ENCODE measurements around the gene PITX3.

PITX3 gene

DNA sequence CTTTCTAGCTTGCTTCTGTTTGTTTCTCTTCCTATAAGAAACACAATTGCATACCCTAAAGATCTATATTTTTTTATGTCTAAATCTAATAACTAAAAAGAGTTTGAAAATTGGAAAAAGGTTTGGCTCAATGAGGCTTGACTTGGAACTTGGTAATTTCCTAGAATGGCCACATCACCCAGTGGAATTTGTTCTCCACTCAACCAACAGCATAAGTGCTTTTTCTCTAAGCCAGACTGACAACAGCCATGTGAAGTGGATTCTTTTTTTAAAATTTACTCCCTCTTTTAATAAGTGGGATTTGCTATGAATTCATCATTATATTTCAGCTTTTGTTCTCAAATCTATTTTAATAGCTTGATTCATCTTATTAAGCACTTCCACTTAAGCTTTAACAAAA, 37.8 kb upstream of the PITX3 start:
- POLR2A ChIA-PET: no interaction called here
- DNase-seq (ENCODE audit: extremely low spot score): no peak
- CTCF ChIA-PET: interaction anchor here (0.9 to 3.7 kb wide), 12 partner anchors 12 to 115 kb away, joined by 3 to 18 read pairs (median 4); no protein-coding TSS in a partner anchor
- TF ChIP-seq, protein P1, sequence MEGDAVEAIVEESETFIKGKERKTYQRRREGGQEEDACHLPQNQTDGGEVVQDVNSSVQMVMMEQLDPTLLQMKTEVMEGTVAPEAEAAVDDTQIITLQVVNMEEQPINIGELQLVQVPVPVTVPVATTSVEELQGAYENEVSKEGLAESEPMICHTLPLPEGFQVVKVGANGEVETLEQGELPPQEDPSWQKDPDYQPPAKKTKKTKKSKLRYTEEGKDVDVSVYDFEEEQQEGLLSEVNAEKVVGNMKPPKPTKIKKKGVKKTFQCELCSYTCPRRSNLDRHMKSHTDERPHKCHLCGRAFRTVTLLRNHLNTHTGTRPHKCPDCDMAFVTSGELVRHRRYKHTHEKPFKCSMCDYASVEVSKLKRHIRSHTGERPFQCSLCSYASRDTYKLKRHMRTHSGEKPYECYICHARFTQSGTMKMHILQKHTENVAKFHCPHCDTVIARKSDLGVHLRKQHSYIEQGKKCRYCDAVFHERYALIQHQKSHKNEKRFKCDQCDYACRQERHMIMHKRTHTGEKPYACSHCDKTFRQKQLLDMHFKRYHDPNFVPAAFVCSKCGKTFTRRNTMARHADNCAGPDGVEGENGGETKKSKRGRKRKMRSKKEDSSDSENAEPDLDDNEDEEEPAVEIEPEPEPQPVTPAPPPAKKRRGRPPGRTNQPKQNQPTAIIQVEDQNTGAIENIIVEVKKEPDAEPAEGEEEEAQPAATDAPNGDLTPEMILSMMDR (IDR thresholded peaks at IDR 0.05; ENCODE audit: control extremely low read depth, extremely low read depth, low read depth, missing control alignments): no peak

- TF ChIP-seq, protein P1 (IDR thresholded peaks at IDR 0.05; ENCODE audit: control extremely low read depth, extremely low read depth, low read depth, missing control alignments): no peak
- ChIA-PET CTCF (interaction anchor here (1.0 to 2.3 kb wide), 4 partner anchors 9 to 119 kb away, joined by 3 to 5 read pairs (median 4); no protein-coding TSS in a partner anchor), POLR2A (interaction anchor here (0.6 kb wide), 1 partner anchor 110 kb away, joined by 3 read pairs; no protein-coding TSS in a partner anchor)
- DNase-seq (ENCODE audit: extremely low spot score): no peak
Measured at GRCh38 chr10:102275343-102275742, 34.0 kb upstream of the PITX3 start.

DNA sequence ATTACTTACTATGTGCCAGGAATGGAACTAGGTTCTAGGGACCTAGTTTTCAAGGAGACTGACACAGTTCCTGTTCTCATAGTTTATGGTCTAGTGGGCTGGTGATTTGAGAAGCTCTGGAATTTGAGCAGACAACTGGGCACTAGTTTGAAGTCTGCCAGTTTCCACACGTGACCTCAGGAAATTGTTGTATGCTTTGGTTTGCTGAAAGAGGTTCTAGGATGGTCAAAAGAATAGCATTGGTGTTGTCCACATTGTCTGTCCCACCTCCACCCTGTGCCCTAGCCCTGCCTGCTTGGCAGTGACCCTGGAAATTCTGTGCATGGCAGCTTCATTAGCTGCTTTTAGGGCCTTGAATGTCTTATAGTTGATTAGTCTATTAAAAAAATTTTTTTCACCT, 32.8 kb upstream of the PITX3 start:
- no peak for DNase-seq (ENCODE audit: extremely low spot score)
- CTCF ChIA-PET: interaction anchor here (1.4 kb wide), 1 partner anchor 78 kb away, joined by 4 read pairs; no protein-coding TSS in a partner anchor
- TF ChIP-seq, protein P1 (IDR thresholded peaks at IDR 0.05; ENCODE audit: control extremely low read depth, extremely low read depth, low read depth, missing control alignments): no peak
- POLR2A ChIA-PET: no interaction called here

GRCh38 chr10:102269017-102269416, 27.7 kb upstream of the PITX3 start:
- POLR2A ChIA-PET: no interaction called here
- no peak for DNase-seq (ENCODE audit: extremely low spot score)
- TF ChIP-seq, protein P1 (IDR thresholded peaks at IDR 0.05; ENCODE audit: control extremely low read depth, extremely low read depth, low read depth, missing control alignments): no peak
- CTCF ChIA-PET: interaction anchor here (1.1 to 4.7 kb wide), 5 partner anchors 20 to 83 kb away, joined by 3 to 32 read pairs (median 10); no protein-coding TSS in a partner anchor

DNA sequence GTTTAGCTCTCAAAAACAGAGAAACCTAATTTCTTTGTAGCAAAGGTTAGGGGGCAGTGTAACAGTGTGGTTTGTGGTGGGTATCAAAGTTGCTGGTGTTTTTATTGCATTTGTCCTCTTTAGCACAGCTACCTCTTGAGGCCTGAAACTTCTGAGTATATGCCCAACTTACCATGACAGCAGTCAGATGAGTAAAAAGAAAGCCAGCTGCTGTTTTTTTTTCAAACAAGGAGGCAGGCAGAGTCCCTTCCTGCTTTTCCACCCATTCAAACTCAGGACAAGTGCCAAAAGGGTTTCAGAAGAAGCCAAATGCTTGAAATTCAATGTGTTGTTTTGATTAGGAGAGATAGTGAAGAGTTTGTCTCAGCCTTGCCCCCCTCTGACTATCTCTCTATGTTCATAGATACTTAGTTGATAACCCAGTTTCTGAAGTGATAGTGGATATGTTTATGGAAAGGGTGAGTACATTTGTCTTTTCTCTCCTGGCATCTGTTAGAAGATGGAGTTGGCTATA, 27.1 kb upstream of the PITX3 start:
- CTCF ChIA-PET: interaction anchor here (0.7 to 4.7 kb wide), 11 partner anchors 9 to 126 kb away, joined by 3 to 32 read pairs (median 4); no protein-coding TSS in a partner anchor

GRCh38 chr10:102267748-102268147, 26.4 kb upstream of the PITX3 start:
- CTCF ChIA-PET: interaction anchor here (0.7 to 4.7 kb wide), 11 partner anchors 10 to 126 kb away, joined by 3 to 32 read pairs (median 7); no protein-coding TSS in a partner anchor

More for the DNA sequence above, 27.1 kb upstream of the PITX3 start:
- TF ChIP-seq, protein P1 (IDR thresholded peaks at IDR 0.05; ENCODE audit: control extremely low read depth, extremely low read depth, low read depth, missing control alignments): no peak
- POLR2A ChIA-PET: no interaction called here
- DNase-seq (ENCODE audit: extremely low spot score): no peak

More at GRCh38 chr10:102267748-102268147, 26.4 kb upstream of the PITX3 start:
- POLR2A ChIA-PET: no interaction called here
- TF ChIP-seq, protein P1 (IDR thresholded peaks at IDR 0.05; ENCODE audit: control extremely low read depth, extremely low read depth, low read depth, missing control alignments): no peak
- DNase-seq (ENCODE audit: extremely low spot score): no peak
